ENCODE data around the gene BCAS3.

- TF ChIP-seq FOXM1 (IDR thresholded peaks at IDR 0.05; ENCODE audit: borderline replicate concordance) (no peak), NFRKB (IDR thresholded peaks at IDR 0.05) (no peak)
These were observed 231.8 kb downstream of the BCAS3 start for GRCh38 chr17:60909405-60909804.
